ENCODE results near the gene ABR. TPM values are rescaled to one million over a fixed set of nuclear protein-coding genes. Genes with fewer than 3 reads are reported as not detected.
A peak's percentile ranks its signal among the peaks of the same experiment; 100 is the strongest.

The ABR gene
- total and polyA plus RNA-seq, 2 of the 13 experiments (the other 11 are each of a cell fraction or from before 2014, with no cell fraction given): 12.4 to 40.4 TPM

GRCh38 chr17:1108765-1109605 is 70.8 kb downstream of the ABR start (continued):
- no peak for TF ChIP-seq ZBTB40 (IDR thresholded peaks at IDR 0.05)
- no peak for TF ChIP-seq ZBTB40 (CRISPR knock-in tag; IDR thresholded peaks at IDR 0.05)
- TF ChIP-seq ARID3A (IDR thresholded peaks at IDR 0.05; ENCODE audit: low read depth, low read length): no peak
- no peak for TF ChIP-seq AFF4 (CRISPR knock-in tag; IDR thresholded peaks at IDR 0.05)
- peak; percentile 70; the same call in 1 of the 2 replicates for TF ChIP-seq ZFP82 (CRISPR knock-in tag; IDR thresholded peaks at IDR 0.05; ENCODE audit: borderline replicate concordance)
- no peak for TF ChIP-seq ZFP41 (CRISPR knock-in tag; IDR thresholded peaks at IDR 0.05; ENCODE audit: borderline replicate concordance)
- TF ChIP-seq KAT8 (CRISPR knock-in tag; IDR thresholded peaks at IDR 0.05): no peak; the same call in 1 of the 2 replicates
- TF ChIP-seq ZSCAN5A (CRISPR knock-in tag; IDR thresholded peaks at IDR 0.05; ENCODE audit: borderline replicate concordance): no peak
- TF ChIP-seq MXD4 (CRISPR knock-in tag; IDR thresholded peaks at IDR 0.05): peak; percentile 39; the same call in 1 of the 2 replicates
- TF ChIP-seq ATF7-NPFF (CRISPR knock-in tag; IDR thresholded peaks at IDR 0.05; ENCODE audit: low read depth): peak; percentile 18; the same call in 1 of the 2 replicates
- TF ChIP-seq TBP (CRISPR knock-in tag; IDR thresholded peaks at IDR 0.05): no peak
